Thyroid gland (tissue), 4 donors: Measurements from ENCODE around the gene CUL3.

Source experiments
- CTCF ChIP-seq, 6 experiments: fragments of 200-600 bp in 3 of 6; fragments of 450-650 bp in 3 of 6; sonication (generic) in 3 of 6; IDR thresholded peaks; one replicate each; pipeline ENCODE4 v1.5.1; 2016 to 2019; ENCODE audit warnings: antibody characterized with exemption in 6 of 6, mild to moderate bottlenecking in 2 of 6, inconsistent platforms in 1 of 6, moderate library complexity in 1 of 6
- POLR2A ChIP-seq, 2 donors: fragments of 450-650 bp; IDR thresholded peaks; one replicate each; pipeline ENCODE4 v1.6.1; 2017; ENCODE audit warnings: antibody characterized with exemption in 2 of 2, mild to moderate bottlenecking in 2 of 2, moderate library complexity in 1 of 2

DNA sequence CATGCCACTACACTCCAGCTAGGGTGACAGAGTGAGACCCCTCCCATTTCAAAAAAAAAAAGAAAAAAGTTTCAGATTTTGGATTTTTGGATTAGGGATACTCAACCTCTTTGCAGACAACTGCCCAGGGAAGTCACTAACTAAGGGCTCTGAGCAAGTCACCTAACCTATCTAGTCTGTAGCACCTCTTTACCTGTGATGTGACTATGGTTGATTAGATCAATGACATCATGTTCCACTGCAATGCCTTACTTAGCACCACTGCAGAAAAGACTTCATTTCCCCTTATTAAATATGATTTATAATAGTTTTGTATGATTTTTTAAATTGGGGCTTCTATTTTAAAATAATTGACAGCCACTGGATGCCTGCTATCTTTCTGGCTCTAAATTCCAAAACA, 41.2 kb downstream of the CUL3 start:
- TF ChIP-seq CTCF (IDR thresholded peaks at IDR 0.05) = no peak
- TF ChIP-seq POLR2A (IDR thresholded peaks at IDR 0.05) = no peak
